ENCODE measurements around the gene CLCN3.
"Not testable (repeated sequence)": the region's sequence is repeated elsewhere in the genome, so short reads cannot be mapped to it uniquely, and the experiment has no call there.

Gene CLCN3

GRCh38 chr4:169658196-169658595 lies 37.8 kb downstream of the CLCN3 start:
- no peak for DNase-seq

DNA sequence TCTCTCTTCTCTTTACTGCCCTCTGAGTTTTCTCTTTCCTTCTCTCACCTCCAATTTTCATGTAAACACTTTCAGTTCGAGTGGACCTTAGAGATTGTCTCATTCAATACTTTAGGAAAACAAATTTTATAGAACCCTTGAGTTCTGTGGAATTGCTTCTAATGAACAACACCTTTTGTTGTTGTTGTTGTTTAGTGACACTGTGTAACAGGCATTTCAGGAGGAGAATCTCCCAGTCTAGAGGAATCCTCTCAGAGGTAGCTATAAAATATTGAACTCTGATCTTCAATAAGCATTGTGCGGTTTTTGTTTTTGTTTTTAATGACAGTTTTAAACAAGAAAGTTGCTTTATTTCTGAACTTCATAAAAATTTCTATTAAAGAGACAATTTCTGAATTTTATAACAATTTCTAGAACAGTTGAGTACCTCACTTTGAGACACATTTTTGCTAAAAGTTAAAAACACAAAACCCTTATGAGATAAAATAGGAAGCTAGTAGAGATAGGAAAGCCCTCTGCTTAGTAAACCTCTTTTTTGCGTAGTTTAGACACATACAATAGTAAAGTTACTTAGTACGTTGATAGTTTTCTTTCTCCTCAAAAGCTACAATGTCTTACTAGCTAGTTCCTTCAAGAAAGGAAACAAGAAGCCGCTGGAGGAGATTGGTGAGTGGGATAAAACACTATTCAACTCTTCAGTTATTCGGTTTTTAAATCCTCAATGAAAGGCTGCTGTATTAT lies 38.8 kb downstream of the CLCN3 start:
- DNase-seq, result no peak

DNA sequence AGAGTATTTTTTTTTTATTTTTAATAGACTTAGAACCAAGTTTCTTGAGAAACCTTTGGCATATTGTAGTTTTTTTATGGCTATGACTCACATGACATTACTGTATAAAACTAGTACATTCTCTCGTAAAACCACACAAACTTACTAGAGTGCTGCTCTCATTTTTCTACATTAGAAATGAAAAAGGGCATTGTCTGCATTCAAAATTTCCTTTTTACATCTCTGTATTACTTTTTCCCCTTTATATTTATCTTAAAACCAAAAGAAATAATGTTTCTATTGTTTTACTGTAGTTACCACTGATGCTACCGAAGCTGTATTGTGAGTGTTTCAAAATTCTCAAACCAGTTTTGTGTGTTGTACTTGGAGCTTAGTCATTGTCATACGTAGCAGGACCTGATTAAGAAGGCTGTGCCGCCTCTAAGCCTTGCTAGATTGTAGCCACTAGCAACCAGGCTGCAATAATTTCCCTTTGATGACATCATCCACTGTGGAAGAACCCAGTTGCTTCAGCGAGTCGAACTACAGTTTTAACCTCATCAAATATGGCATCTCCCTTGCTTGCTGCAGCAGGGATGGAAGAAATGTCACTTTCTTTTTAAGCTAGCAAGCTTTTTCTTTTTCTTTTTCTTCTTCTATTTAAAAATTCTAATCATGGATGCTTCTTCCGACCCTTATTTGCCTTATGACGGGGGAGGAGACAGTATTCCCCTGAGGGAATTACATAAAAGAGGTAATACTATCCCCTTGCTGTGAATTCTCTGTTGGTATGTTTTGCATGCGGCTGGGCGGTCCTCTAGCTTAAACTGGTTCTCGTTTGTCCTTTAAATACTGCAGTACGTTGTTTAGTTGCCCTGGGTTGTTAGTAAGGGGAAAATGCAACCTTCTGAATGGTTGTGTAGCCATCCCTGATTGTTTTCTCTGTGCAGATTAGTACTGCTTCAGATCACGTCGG lies 39.6 kb downstream of the CLCN3 start:
- DNase-seq, result peak; percentile 7 to 75 (median 66)

GRCh38 chr4:169660929-169661328 lies 40.6 kb downstream of the CLCN3 start:
- DNase-seq, result no peak

DNA sequence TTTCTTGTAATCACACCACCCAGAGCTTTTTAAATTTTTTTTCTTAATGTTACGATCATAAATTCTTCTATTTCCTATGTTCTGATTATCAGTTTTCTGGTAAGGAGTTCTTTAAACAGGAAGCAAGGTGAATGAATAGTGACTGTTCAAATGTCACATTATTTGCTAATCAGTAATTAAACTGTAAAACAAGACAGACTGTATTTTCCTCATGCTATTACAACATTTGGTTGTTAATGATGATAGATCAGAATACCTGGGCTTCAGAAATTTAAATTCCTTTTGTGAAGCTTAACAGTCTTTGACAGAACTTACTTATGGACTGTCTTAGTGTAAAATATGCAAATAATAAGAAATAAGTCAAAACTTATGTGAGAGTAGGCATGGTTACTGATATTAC lies 41.4 kb downstream of the CLCN3 start:
- no peak for DNase-seq

DNA sequence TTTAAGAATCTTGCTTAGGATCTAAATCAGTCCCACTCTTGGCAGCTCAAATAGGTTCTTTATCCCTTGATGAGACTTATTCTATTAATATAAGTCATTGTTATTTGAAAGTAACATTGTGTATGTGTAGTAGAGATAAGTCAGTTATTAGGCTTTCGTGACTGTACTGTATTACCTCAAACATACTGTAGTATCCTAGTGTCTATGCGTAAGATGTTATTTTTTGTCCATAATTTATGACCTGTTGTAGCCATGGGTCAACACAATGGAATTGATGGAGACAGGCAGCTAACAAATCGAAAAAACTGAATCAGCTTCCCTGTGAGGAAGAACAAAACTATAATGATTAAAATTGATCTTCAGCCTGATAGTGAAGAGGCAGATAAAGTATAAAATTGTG lies 41.8 kb downstream of the CLCN3 start:
- DNase-seq, result no peak

- no peak for DNase-seq
Measured at GRCh38 chr4:169663402-169663801, 43.0 kb downstream of the CLCN3 start.

DNA sequence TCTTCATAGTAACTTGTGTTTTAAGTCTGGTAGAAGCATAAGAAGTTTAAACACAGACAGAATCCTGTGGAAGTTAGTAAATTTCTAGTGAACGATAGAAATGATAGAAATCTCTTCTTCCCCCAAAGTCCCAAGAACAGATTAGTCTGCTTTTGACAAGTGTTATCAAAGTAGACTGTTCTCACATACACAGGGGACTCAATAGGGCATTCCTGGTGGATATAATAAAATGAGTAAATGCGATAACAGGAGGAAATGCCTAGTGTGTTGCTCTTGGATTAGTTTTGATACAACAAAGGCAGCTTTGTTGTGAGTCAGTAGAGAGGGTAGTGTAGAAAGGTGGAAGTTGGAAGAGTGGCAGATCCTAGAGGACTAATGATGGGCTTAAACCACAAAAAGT lies 43.5 kb downstream of the CLCN3 start:
- DNase-seq, result no peak

- DNase-seq, result no peak
Measured at GRCh38 chr4:169664615-169665014, 44.2 kb downstream of the CLCN3 start.

DNA sequence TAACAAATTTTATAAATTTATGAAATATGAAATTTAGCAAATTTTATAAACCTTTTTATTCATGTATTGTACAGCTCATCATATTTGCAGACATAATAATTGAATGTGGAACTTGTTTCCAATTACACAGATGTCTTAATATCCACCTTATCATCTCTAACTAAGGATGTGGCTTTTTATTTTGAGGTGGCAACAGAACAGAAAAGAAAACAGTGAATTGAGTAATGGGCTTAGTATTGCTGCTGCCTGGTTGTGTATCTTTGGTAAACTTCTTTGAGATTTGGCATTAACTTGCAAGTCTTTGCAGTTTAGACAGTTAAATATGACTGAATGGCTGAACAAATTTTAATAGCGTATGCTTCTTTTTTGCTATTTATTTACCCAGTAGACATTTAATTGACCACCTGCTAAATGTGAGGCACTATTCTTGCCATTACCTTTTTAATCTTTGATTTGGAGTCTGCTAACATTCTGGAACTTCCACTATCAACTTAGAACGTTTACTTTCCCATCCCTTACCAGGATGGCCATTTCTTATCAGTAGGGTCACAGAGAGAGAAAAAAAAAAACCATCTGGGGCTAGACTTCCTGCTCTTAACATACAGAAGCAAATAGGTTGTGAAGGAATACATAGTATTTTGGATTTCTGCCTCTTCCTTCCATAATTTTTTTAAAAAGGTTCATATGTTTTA lies 44.8 kb downstream of the CLCN3 start:
- peak in 1 of 6 experiments; percentile 1 for DNase-seq

GRCh38 chr4:169668069-169668721 lies 47.8 kb downstream of the CLCN3 start:
- DNase-seq, result no peak

DNA sequence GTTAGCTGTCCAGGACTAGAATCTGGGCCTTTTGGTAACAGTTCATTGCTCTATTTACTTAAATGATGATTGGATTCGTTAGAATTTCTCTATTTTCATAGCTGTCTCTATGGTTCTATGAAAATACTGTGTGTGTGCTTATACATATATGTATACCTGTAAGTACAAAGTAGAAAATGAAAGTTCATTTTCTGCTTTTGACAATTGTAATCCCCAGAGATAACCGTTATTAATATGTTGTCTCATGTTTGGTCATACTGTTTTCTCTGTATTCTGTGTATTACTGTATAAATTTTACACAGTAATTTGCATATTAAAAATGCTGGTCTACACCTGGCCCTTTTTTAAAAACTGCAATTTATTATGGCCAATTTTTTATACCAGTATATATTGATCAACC lies 55.4 kb downstream of the CLCN3 start:
- no peak for DNase-seq

DNA sequence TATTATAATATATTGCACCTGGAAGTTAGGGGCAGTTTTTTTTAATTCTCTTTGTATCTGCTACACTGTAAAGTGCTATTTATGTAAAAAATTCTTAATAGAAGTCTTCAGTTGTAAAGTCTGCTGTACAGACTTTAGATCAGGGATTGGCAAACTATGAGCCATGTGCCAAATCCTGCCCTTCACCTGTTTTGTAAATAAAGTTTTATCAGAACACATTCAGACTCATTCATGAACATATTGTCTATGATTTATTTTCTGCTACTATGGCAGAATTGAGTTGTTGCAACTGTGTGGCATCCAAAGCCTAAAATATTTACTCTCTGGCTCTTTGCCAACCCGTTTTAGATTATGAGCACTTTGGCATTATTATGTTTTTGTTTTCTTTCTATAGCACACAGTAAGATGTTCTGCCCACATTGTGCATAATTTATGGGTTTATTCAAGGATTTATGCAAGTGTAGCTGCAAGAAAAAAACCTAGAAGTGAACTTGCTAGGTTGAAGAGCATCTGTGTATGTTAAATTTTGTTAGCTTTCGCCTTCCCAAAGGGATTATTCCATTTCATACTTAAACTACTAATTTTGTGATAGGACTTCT lies 56.9 kb downstream of the CLCN3 start:
- DNase-seq, result no peak

GRCh38 chr4:169678486-169678885 lies 58.1 kb downstream of the CLCN3 start:
- DNase-seq, result not testable (repeated sequence)

DNA sequence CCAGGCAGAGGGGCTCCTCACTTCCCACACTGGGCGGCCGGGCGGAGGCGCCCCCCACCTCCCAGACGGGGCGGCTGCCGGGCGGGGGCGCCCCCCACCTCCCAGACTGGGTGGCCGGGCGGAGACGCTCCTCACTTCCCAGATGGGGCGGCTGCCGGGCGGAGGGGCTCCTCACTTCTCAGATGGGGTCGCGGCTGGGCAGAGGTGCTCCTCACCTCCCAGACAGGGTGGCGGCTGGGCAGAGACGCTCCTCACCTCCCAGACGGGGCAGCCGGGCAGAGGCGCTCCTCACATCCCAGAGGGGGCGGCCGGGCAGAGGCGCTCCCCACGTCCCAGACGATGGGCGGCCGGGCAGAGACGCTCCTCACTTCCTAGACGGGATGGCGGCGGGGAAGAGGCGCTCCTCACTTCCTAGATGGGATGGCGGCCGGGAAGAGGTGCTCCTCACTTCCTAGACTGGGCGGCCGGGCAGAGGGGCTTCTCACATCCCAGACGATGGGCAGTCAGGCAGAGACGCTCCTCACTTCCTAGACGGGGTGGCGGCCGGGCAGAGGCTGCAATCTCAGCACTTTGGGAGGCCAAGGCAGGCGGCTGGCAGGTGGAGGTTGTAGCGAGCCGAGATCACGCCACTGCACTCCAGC lies 58.7 kb downstream of the CLCN3 start:
- DNase-seq, result not testable (repeated sequence)

- no peak for DNase-seq
Measured at GRCh38 chr4:169682372-169683047, 62.1 kb downstream of the CLCN3 start.

- DNase-seq, result no peak
Measured at GRCh38 chr4:169689681-169690080, 69.3 kb downstream of the CLCN3 start.

DNA sequence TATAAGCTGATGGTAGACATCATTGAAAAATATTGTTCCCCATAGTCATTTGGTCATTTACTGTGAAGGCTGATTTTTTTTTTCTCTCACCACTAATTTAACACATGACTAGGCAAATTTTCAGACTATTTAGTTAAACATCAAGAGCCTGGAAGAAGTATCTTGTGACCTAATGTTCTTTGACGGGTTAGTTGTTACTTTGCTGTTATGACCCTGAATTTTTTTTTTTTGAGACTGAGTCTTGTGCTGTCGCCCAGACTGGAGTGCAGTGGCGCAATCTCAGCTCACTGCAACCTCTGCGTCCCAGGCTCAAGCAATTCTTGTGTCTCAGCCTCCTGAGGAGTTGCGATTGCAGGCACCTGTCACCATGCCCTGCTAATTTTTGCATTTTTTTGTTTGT lies 70.4 kb downstream of the CLCN3 start:
- no peak for DNase-seq

GRCh38 chr4:169698331-169698730 lies 78.0 kb downstream of the CLCN3 start:
- no peak for DNase-seq

DNA sequence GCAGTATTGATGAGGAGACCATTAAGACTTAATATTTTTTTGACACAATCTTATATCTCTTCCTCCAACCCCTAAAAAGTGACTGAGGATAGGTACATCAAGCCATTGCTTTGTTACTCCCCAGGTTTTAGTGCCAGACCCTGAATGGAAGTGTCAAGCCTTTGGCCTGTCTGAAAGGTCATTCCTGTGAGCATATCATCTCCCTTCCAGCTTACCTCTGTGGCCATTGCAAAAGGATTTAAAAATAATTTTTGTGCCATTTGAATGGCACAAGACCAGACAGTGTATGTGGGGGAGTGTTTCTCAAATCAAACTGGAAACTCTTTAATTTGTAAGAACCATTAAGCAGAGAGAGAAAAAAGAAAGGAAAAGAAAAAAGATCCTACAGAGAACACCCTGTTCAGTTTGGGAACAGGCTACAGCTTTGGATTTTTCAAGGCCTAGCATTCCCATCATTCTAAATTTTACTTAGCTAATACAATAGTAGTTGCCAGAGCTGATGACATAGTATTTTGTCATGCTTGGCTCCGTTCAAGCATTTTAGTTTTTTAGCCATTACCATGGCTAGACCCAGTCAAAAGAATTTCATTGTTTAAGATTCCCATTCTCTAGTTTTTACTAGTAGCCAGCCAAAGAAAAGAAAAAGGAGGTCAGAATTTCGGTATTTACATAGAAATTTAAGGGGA lies 87.7 kb downstream of the CLCN3 start:
- no peak for DNase-seq

GRCh38 chr4:169715826-169716225 lies 95.4 kb downstream of the CLCN3 start:
- no peak for DNase-seq
